Activated CD4-positive, alpha-beta T cell treated with anti-CD3 and anti-CD28 coated beads for 36 hours (primary cell): ENCODE data around the gene CXCL10. TPM values are rescaled to one million over a fixed set of nuclear protein-coding genes. Genes with fewer than 3 reads are reported as not detected.

Experiments
- ATAC-seq: fragments of 200-7000 bp; cut with Tn5 transposase; one replicate; pipeline ENCODE4 v1.10.0; 2021; ENCODE audit warnings: mild to moderate bottlenecking, moderate library complexity
- CTCF ChIA-PET: fragments of 350-600 bp; sonication (Branson Sonifier 250); formaldehyde crosslinking; loops from one replicate; lab custom pipeline; 2021; ENCODE audit warnings: antibody characterized with exemption; lab: Charles Lee
- POLR2A ChIA-PET: fragments of 350-600 bp; sonication (Branson Sonifier 250); formaldehyde crosslinking; loops from one replicate; lab custom pipeline; 2021; ENCODE audit warnings: antibody characterized with exemption, inconsistent platforms; lab: Charles Lee
- DNase-seq: peaks from one replicate; pipeline ENCODE4 v3.0.0-alpha.2; 2020
- H3K27ac Mint-ChIP-seq: one replicate; pipeline ENCODE4 v1.8.0; 2021; ENCODE audit warnings: mixed read lengths
- H3K27me3 Mint-ChIP-seq: one replicate; pipeline ENCODE4 v1.8.0; 2021; ENCODE audit warnings: mixed read lengths
- H3K36me3 Mint-ChIP-seq: one replicate; pipeline ENCODE4 v1.8.0; 2021; ENCODE audit warnings: low read depth, mixed read lengths
- H3K4me1 Mint-ChIP-seq: one replicate; pipeline ENCODE4 v1.8.0; 2021; ENCODE audit warnings: mixed read lengths
- H3K4me3 Mint-ChIP-seq: one replicate; pipeline ENCODE4 v1.8.0; 2021; ENCODE audit warnings: mild to moderate bottlenecking, moderate library complexity, mixed read lengths
- H3K9me3 Mint-ChIP-seq: one replicate; pipeline ENCODE4 v1.8.0; 2021; ENCODE audit warnings: low read depth, mixed read lengths
- intact Hi-C, 2 experiments: fragments of 100-400 bp; cut with DNase I in 1 of 2; cut with micrococcal nuclease in 1 of 2; formaldehyde crosslinking; loops; one replicate each; pipeline versions ENCODE4 v1.14.2 to v1.15.1; 2022 to 2024; cut with DNase I, micrococcal nuclease
- total RNA-seq, 2 experiments: library from RNA; stranded (reverse); gene quantifications; one replicate each; pipeline ENCODE4 v1.2.3, GENCODE V29; 2021

CXCL10 gene
- 1 to 10 TPM; 1.0 to 1.1 TPM for total RNA-seq

- POLR2A ChIA-PET = interaction anchor here (1.1 kb wide), 1 partner anchor 35 kb away, joined by 6 read pairs; no protein-coding TSS in a partner anchor
- Mint-ChIP-seq H3K36me3 (no peaks in the 10 kb centered on the region), H3K9me3 (no peaks in the 10 kb centered on the region), H3K27me3 (peaks cover 4% of the 10 kb centered on the region), H3K27ac (peak within 1 kb of the TSS; percentile 16), H3K4me3 (no peak within 1 kb of the TSS), H3K4me1 (peaks cover 30% of the 10 kb centered on the region)
- DNase-seq = no peak
- ATAC-seq = peak; percentile 67
- CTCF ChIA-PET = interaction anchor here (1.3 to 2.2 kb wide), 2 partner anchors 28 to 44 kb away, joined by 4 to 10 read pairs; no protein-coding TSS in a partner anchor
- intact Hi-C loops = loop anchor here in 1 of 2 experiments (1.0 kb wide), 1 partner anchor 35 kb away; no protein-coding TSS in a partner anchor
Observed at GRCh38 chr4:76023389-76023788, at the start of gene CXCL10. TSS of gene CXCL10 (minus strand) at chr4:76023497. CDS start at chr4:76023431, 66 bp downstream.

- no peak for DNase-seq
- ChIA-PET CTCF (no interaction called here), POLR2A (no interaction called here)
- no peaks in the 10 kb centered on the region for H3K27me3 Mint-ChIP-seq
- H3K27ac Mint-ChIP-seq = no peak overlapping the region
- H3K4me1 Mint-ChIP-seq = peaks cover 2% of the 10 kb centered on the region
- no peaks in the 10 kb centered on the region for H3K9me3 Mint-ChIP-seq
- no peak for ATAC-seq
- H3K4me3 Mint-ChIP-seq = no peak overlapping the region
- H3K36me3 Mint-ChIP-seq = no peaks in the 10 kb centered on the region
- intact Hi-C loops = no loop called here
Observed at GRCh38 chr4:76072760-76073159, 49.5 kb upstream of the CXCL10 start.

GRCh38 chr4:76067652-76068286 is 44.5 kb upstream of the CXCL10 start:
- H3K27ac Mint-ChIP-seq = no peak overlapping the region
- ChIA-PET POLR2A (no interaction called here), CTCF (interaction anchor here (1.0 to 3.6 kb wide), 6 partner anchors 19 to 75 kb away, joined by 3 to 46 read pairs (median 4); partner anchors contain the start of gene SDAD1)
- H3K36me3 Mint-ChIP-seq = no peaks in the 10 kb centered on the region
- intact Hi-C loops = loop anchor here (1.0 to 5.0 kb wide), 5 partner anchors 72 to 172 kb away; no protein-coding TSS in a partner anchor
- DNase-seq (peak; percentile 87), ATAC-seq (peak; percentile 88)
- no peaks in the 10 kb centered on the region for H3K9me3 Mint-ChIP-seq
- peaks cover 2% of the 10 kb centered on the region for H3K27me3 Mint-ChIP-seq
- H3K4me3 Mint-ChIP-seq = no peak overlapping the region
- H3K4me1 Mint-ChIP-seq = no peaks in the 10 kb centered on the region

GRCh38 chr4:76066546-76066945 is 43.2 kb upstream of the CXCL10 start:
- H3K36me3 Mint-ChIP-seq = no peaks in the 10 kb centered on the region
- ATAC-seq (no peak), DNase-seq (no peak)
- intact Hi-C loops = loop anchor here in 1 of 2 experiments (5.0 kb wide), 2 partner anchors 149 to 169 kb away; no protein-coding TSS in a partner anchor
- H3K27me3 Mint-ChIP-seq = peaks cover 5% of the 10 kb centered on the region
- ChIA-PET POLR2A (interaction anchor here (0.5 kb wide), 1 partner anchor 34 kb away, joined by 4 read pairs; no protein-coding TSS in a partner anchor), CTCF (interaction anchor here (0.7 to 3.6 kb wide), 6 partner anchors 20 to 111 kb away, joined by 3 to 46 read pairs (median 4); partner anchors contain the start of gene SDAD1)
- peaks cover 5% of the 10 kb centered on the region for H3K4me1 Mint-ChIP-seq
- no peaks in the 10 kb centered on the region for H3K9me3 Mint-ChIP-seq
- no peak overlapping the region for H3K4me3 Mint-ChIP-seq
- H3K27ac Mint-ChIP-seq = no peak overlapping the region

GRCh38 chr4:76061982-76062381 is 38.7 kb upstream of the CXCL10 start:
- Mint-ChIP-seq H3K27me3 (peaks cover 17% of the 10 kb centered on the region), H3K27ac (no peak overlapping the region), H3K36me3 (no peaks in the 10 kb centered on the region), H3K4me3 (no peak overlapping the region), H3K9me3 (no peaks in the 10 kb centered on the region), H3K4me1 (peaks cover 47% of the 10 kb centered on the region)
- no peak for ATAC-seq
- POLR2A ChIA-PET = no interaction called here
- DNase-seq = no peak
- intact Hi-C loops = no loop called here
- CTCF ChIA-PET = interaction anchor here (1.1 to 4.9 kb wide), 6 partner anchors 7 to 145 kb away, joined by 3 to 55 read pairs (median 8); no protein-coding TSS in a partner anchor

GRCh38 chr4:76061421-76061820 is 38.1 kb upstream of the CXCL10 start:
- Mint-ChIP-seq H3K36me3 (no peaks in the 10 kb centered on the region), H3K27me3 (peaks cover 19% of the 10 kb centered on the region), H3K27ac (no peak overlapping the region), H3K4me1 (peaks cover 47% of the 10 kb centered on the region), H3K4me3 (no peak overlapping the region), H3K9me3 (no peaks in the 10 kb centered on the region)
- ATAC-seq = no peak
- CTCF ChIA-PET = interaction anchor here (0.8 to 4.9 kb wide), 5 partner anchors 65 to 145 kb away, joined by 3 to 55 read pairs (median 4); no protein-coding TSS in a partner anchor
- POLR2A ChIA-PET = no interaction called here
- no peak for DNase-seq
- intact Hi-C loops = no loop called here

GRCh38 chr4:76060506-76060905 is 37.2 kb upstream of the CXCL10 start:
- Mint-ChIP-seq H3K27ac (peak overlapping the region; percentile 38), H3K4me1 (peaks cover 57% of the 10 kb centered on the region), H3K27me3 (peaks cover 28% of the 10 kb centered on the region), H3K9me3 (no peaks in the 10 kb centered on the region), H3K36me3 (no peaks in the 10 kb centered on the region), H3K4me3 (no peak overlapping the region)
- no peak for ATAC-seq
- CTCF ChIA-PET = interaction anchor here (0.8 to 4.9 kb wide), 3 partner anchors 26 to 67 kb away, joined by 3 to 55 read pairs (median 4); no protein-coding TSS in a partner anchor
- intact Hi-C loops = no loop called here
- no peak for DNase-seq
- POLR2A ChIA-PET = interaction anchor here (0.6 kb wide), 1 partner anchor 1472 kb away, joined by 3 read pairs; no protein-coding TSS in a partner anchor

GRCh38 chr4:76059750-76060149 is 36.5 kb upstream of the CXCL10 start:
- intact Hi-C loops = loop anchor here (2.0 to 10.0 kb wide), 7 partner anchors 153 to 1528 kb away; partner anchors contain the start of genes CCNI (in 1 of the 2), RCHY1 (in 1 of the 2), SCARB2 (in 1 of the 2) and THAP6 (in 1 of the 2)
- DNase-seq (peak; percentile 24), ATAC-seq (peak; percentile 54)
- H3K4me1 Mint-ChIP-seq = peaks cover 64% of the 10 kb centered on the region
- peak overlapping the region; percentile 40 for H3K27ac Mint-ChIP-seq
- H3K9me3 Mint-ChIP-seq = no peaks in the 10 kb centered on the region
- no peak overlapping the region for H3K4me3 Mint-ChIP-seq
- peaks cover 32% of the 10 kb centered on the region for H3K27me3 Mint-ChIP-seq
- no peaks in the 10 kb centered on the region for H3K36me3 Mint-ChIP-seq
- ChIA-PET CTCF (interaction anchor here (0.6 to 2.7 kb wide), 4 partner anchors 64 to 120 kb away, joined by 3 to 14 read pairs (median 4); no protein-coding TSS in a partner anchor), POLR2A (interaction anchor here (0.6 kb wide), 1 partner anchor 1472 kb away, joined by 3 read pairs; no protein-coding TSS in a partner anchor)

- H3K9me3 Mint-ChIP-seq = no peaks in the 10 kb centered on the region
- DNase-seq = no peak
- ChIA-PET POLR2A (interaction anchor here (0.9 to 1.5 kb wide), 2 partner anchors 22 to 35 kb away, joined by 5 to 6 read pairs; no protein-coding TSS in a partner anchor), CTCF (interaction anchor here (0.6 to 2.7 kb wide), 14 partner anchors 11 to 163 kb away, joined by 3 to 14 read pairs (median 4); no protein-coding TSS in a partner anchor)
- H3K4me3 Mint-ChIP-seq = peak overlapping the region; percentile 16
- peak overlapping the region; percentile 5 for H3K27ac Mint-ChIP-seq
- H3K27me3 Mint-ChIP-seq = peaks cover 33% of the 10 kb centered on the region
- ATAC-seq = no peak
- intact Hi-C loops = loop anchor here (1.0 to 10.0 kb wide), 13 partner anchors 17 to 1528 kb away; partner anchors contain the start of genes CCNI (in 1 of the 2), CXCL10 (in 1 of the 2), NUP54 (in 1 of the 2) and RCHY1 (in 1 of the 2)
- H3K4me1 Mint-ChIP-seq = peaks cover 65% of the 10 kb centered on the region
- no peaks in the 10 kb centered on the region for H3K36me3 Mint-ChIP-seq
Observed at GRCh38 chr4:76058888-76059426, 35.7 kb upstream of the CXCL10 start.

GRCh38 chr4:76058302-76058701 is 35.0 kb upstream of the CXCL10 start:
- H3K9me3 Mint-ChIP-seq = no peaks in the 10 kb centered on the region
- intact Hi-C loops = loop anchor here (1.0 to 10.0 kb wide), 13 partner anchors 16 to 1529 kb away; partner anchors contain the start of genes CCNI (in 1 of the 2), CXCL10 (in 1 of the 2), NUP54 (in 1 of the 2) and RCHY1 (in 1 of the 2)
- no peak overlapping the region for H3K27ac Mint-ChIP-seq
- ATAC-seq (peak; percentile 80), DNase-seq (no peak)
- peaks cover 37% of the 10 kb centered on the region for H3K27me3 Mint-ChIP-seq
- H3K4me3 Mint-ChIP-seq = peak overlapping the region; percentile 16
- no peaks in the 10 kb centered on the region for H3K36me3 Mint-ChIP-seq
- H3K4me1 Mint-ChIP-seq = peaks cover 65% of the 10 kb centered on the region
- POLR2A ChIA-PET = interaction anchor here (0.6 to 1.5 kb wide), 3 partner anchors 21 to 46 kb away, joined by 3 to 6 read pairs (median 5); no protein-coding TSS in a partner anchor
- CTCF ChIA-PET = interaction anchor here (0.7 to 2.7 kb wide), 15 partner anchors 12 to 163 kb away, joined by 3 to 14 read pairs (median 3); partner anchors contain the start of genes ART3 and SDAD1
